ENCODE measurements around the gene PLEKHN1. TPM values are rescaled to one million over a fixed set of nuclear protein-coding genes. Genes with fewer than 3 reads are reported as not detected.
"Not testable (repeated sequence)": the region's sequence is repeated elsewhere in the genome, so short reads cannot be mapped to it uniquely, and the experiment has no call there.

The PLEKHN1 gene
- total RNA-seq, 1 donor from 2014 or later = 1.8 TPM

- no peak for DNase-seq (ENCODE audit: low spot score)
These were observed 23.9 kb upstream of the PLEKHN1 start for GRCh38 chr1:942411-942821.

GRCh38 chr1:942864-943533 lies 23.3 kb upstream of the PLEKHN1 start:
- peak; percentile 58 for DNase-seq (ENCODE audit: low spot score)

- no peak for DNase-seq (ENCODE audit: low spot score)
These were observed 22.5 kb upstream of the PLEKHN1 start for GRCh38 chr1:943545-944340.

- peak; percentile 55 for DNase-seq (ENCODE audit: low spot score)
These were observed 21.6 kb upstream of the PLEKHN1 start for GRCh38 chr1:944341-945325.

GRCh38 chr1:945688-946556 lies 20.4 kb upstream of the PLEKHN1 start:
- DNase-seq (ENCODE audit: low spot score) = no peak

- DNase-seq (ENCODE audit: low spot score) = not testable (repeated sequence)
These were observed 19.5 kb upstream of the PLEKHN1 start for GRCh38 chr1:946811-947210.

- no peak for DNase-seq (ENCODE audit: low spot score)
These were observed 18.3 kb upstream of the PLEKHN1 start for GRCh38 chr1:947958-948357.

GRCh38 chr1:950268-950667 lies 16.0 kb upstream of the PLEKHN1 start:
- no peak for DNase-seq (ENCODE audit: low spot score)

GRCh38 chr1:950881-951280 lies 15.4 kb upstream of the PLEKHN1 start:
- no peak for DNase-seq (ENCODE audit: low spot score)

GRCh38 chr1:951364-951763 lies 14.9 kb upstream of the PLEKHN1 start:
- no peak for DNase-seq (ENCODE audit: low spot score)

GRCh38 chr1:952201-952600 lies 14.1 kb upstream of the PLEKHN1 start:
- DNase-seq (ENCODE audit: low spot score) = no peak

- no peak for DNase-seq (ENCODE audit: low spot score)
These were observed 13.7 kb upstream of the PLEKHN1 start for GRCh38 chr1:952603-953002.

- no peak for DNase-seq (ENCODE audit: low spot score)
These were observed 12.6 kb upstream of the PLEKHN1 start for GRCh38 chr1:953524-954320.

- DNase-seq (ENCODE audit: low spot score) = no peak
These were observed 11.4 kb upstream of the PLEKHN1 start for GRCh38 chr1:954927-955326.

GRCh38 chr1:955474-955873 lies 10.8 kb upstream of the PLEKHN1 start:
- no peak for DNase-seq (ENCODE audit: low spot score)

GRCh38 chr1:956636-957035 lies 9.6 kb upstream of the PLEKHN1 start:
- DNase-seq (ENCODE audit: low spot score) = no peak

GRCh38 chr1:958823-959730 lies 7.2 kb upstream of the PLEKHN1 start, which contains the start of gene NOC2L:
Gene NOC2L (minus strand): TSS chr1:959256. CDS start chr1:959240, 16 bp downstream.
- peak; percentile 94 for DNase-seq (ENCODE audit: low spot score)

- no peak for DNase-seq (ENCODE audit: low spot score)
These were observed 6.4 kb upstream of the PLEKHN1 start for GRCh38 chr1:959731-960362.

All from mucosa of gallbladder (tissue), 1 donor.